T-helper 1 cell treated with Interleukin-12 subunit alpha and Interleukin-12 subunit beta and Interleukin-4 antibody, amounts not matched to agents 30 μg/mL and 1 μg/mL, for 36 hours (primary cell): ENCODE measurements around the gene ESPN.

ENCODE experiments used
- H3K27ac Mint-ChIP-seq: one replicate; pipeline ENCODE4 v1.8.0; 2021; ENCODE audit warnings: mild to moderate bottlenecking, mixed read lengths
- H3K27me3 Mint-ChIP-seq: one replicate; pipeline ENCODE4 v1.8.0; 2021; ENCODE audit warnings: low read depth, mixed read lengths
- H3K36me3 Mint-ChIP-seq: one replicate; pipeline ENCODE4 v1.8.0; 2021; ENCODE audit warnings: low read depth, mixed read lengths
- H3K4me1 Mint-ChIP-seq: one replicate; pipeline ENCODE4 v1.8.0; 2021; ENCODE audit warnings: low read depth, mixed read lengths
- H3K4me3 Mint-ChIP-seq: one replicate; pipeline ENCODE4 v1.8.0; 2021; ENCODE audit warnings: mild to moderate bottlenecking, moderate library complexity, mixed read lengths
- H3K9me3 Mint-ChIP-seq: one replicate; pipeline ENCODE4 v1.8.0; 2021; ENCODE audit warnings: mixed read lengths

The ESPN gene

GRCh38 chr1:6502000-6502891 is 77.7 kb downstream of the ESPN start:
- no peak overlapping the region for H3K4me3 Mint-ChIP-seq

GRCh38 chr1:6503884-6504602 is 79.5 kb downstream of the ESPN start:
- no peak overlapping the region for H3K27ac Mint-ChIP-seq
- no peaks in the 10 kb centered on the region for H3K9me3 Mint-ChIP-seq
- H3K27me3 Mint-ChIP-seq: peaks cover 5% of the 10 kb centered on the region
- H3K4me3 Mint-ChIP-seq: no peak overlapping the region
- no peaks in the 10 kb centered on the region for H3K36me3 Mint-ChIP-seq
- no peaks in the 10 kb centered on the region for H3K4me1 Mint-ChIP-seq

More at GRCh38 chr1:6502000-6502891, 77.7 kb downstream of the ESPN start:
- H3K9me3 Mint-ChIP-seq: no peaks in the 10 kb centered on the region
- peaks cover 17% of the 10 kb centered on the region for H3K27me3 Mint-ChIP-seq
- no peak overlapping the region for H3K27ac Mint-ChIP-seq
- no peaks in the 10 kb centered on the region for H3K36me3 Mint-ChIP-seq
- H3K4me1 Mint-ChIP-seq: peaks cover 2% of the 10 kb centered on the region

GRCh38 chr1:6504887-6505286 is 80.3 kb downstream of the ESPN start:
- H3K27me3 Mint-ChIP-seq: no peaks in the 10 kb centered on the region
- no peaks in the 10 kb centered on the region for H3K4me1 Mint-ChIP-seq

GRCh38 chr1:6505367-6506209 is 81.0 kb downstream of the ESPN start:
- Mint-ChIP-seq H3K27ac (no peak overlapping the region), H3K9me3 (no peaks in the 10 kb centered on the region), H3K27me3 (no peaks in the 10 kb centered on the region), H3K36me3 (no peaks in the 10 kb centered on the region), H3K4me3 (no peak overlapping the region), H3K4me1 (no peaks in the 10 kb centered on the region)

More at GRCh38 chr1:6504887-6505286, 80.3 kb downstream of the ESPN start:
- Mint-ChIP-seq H3K27ac (no peak overlapping the region), H3K4me3 (no peak overlapping the region), H3K9me3 (no peaks in the 10 kb centered on the region), H3K36me3 (no peaks in the 10 kb centered on the region)

GRCh38 chr1:6506210-6507036 is 81.8 kb downstream of the ESPN start:
- H3K9me3 Mint-ChIP-seq: no peaks in the 10 kb centered on the region

GRCh38 chr1:6507037-6507428 is 82.5 kb downstream of the ESPN start:
- Mint-ChIP-seq H3K36me3 (no peaks in the 10 kb centered on the region), H3K4me3 (no peak overlapping the region), H3K27ac (no peak overlapping the region), H3K9me3 (no peaks in the 10 kb centered on the region), H3K4me1 (no peaks in the 10 kb centered on the region), H3K27me3 (no peaks in the 10 kb centered on the region)

More at GRCh38 chr1:6506210-6507036, 81.8 kb downstream of the ESPN start:
- Mint-ChIP-seq H3K27ac (no peak overlapping the region), H3K27me3 (no peaks in the 10 kb centered on the region), H3K4me1 (no peaks in the 10 kb centered on the region), H3K36me3 (no peaks in the 10 kb centered on the region), H3K4me3 (no peak overlapping the region)

GRCh38 chr1:6507461-6507911 is 82.9 kb downstream of the ESPN start:
- Mint-ChIP-seq H3K36me3 (no peaks in the 10 kb centered on the region), H3K27ac (no peak overlapping the region), H3K9me3 (no peaks in the 10 kb centered on the region), H3K4me1 (no peaks in the 10 kb centered on the region), H3K4me3 (no peak overlapping the region), H3K27me3 (no peaks in the 10 kb centered on the region)

- Mint-ChIP-seq H3K36me3 (no peaks in the 10 kb centered on the region), H3K27ac (no peak overlapping the region), H3K4me1 (no peaks in the 10 kb centered on the region), H3K9me3 (no peaks in the 10 kb centered on the region), H3K4me3 (no peak overlapping the region), H3K27me3 (no peaks in the 10 kb centered on the region)
Observed at GRCh38 chr1:6508154-6508815, 83.7 kb downstream of the ESPN start.

GRCh38 chr1:6508816-6509189 is 84.2 kb downstream of the ESPN start:
- H3K27me3 Mint-ChIP-seq: no peaks in the 10 kb centered on the region
- no peaks in the 10 kb centered on the region for H3K4me1 Mint-ChIP-seq

GRCh38 chr1:6509220-6509918 is 84.8 kb downstream of the ESPN start:
- no peaks in the 10 kb centered on the region for H3K27me3 Mint-ChIP-seq
- no peaks in the 10 kb centered on the region for H3K36me3 Mint-ChIP-seq
- no peaks in the 10 kb centered on the region for H3K9me3 Mint-ChIP-seq
- no peak overlapping the region for H3K27ac Mint-ChIP-seq
- no peak overlapping the region for H3K4me3 Mint-ChIP-seq
- H3K4me1 Mint-ChIP-seq: no peaks in the 10 kb centered on the region

More at GRCh38 chr1:6508816-6509189, 84.2 kb downstream of the ESPN start:
- Mint-ChIP-seq H3K9me3 (no peaks in the 10 kb centered on the region), H3K36me3 (no peaks in the 10 kb centered on the region), H3K27ac (no peak overlapping the region), H3K4me3 (no peak overlapping the region)

- H3K9me3 Mint-ChIP-seq: no peaks in the 10 kb centered on the region
- no peak overlapping the region for H3K4me3 Mint-ChIP-seq
- H3K4me1 Mint-ChIP-seq: no peaks in the 10 kb centered on the region
- no peaks in the 10 kb centered on the region for H3K36me3 Mint-ChIP-seq
- no peaks in the 10 kb centered on the region for H3K27me3 Mint-ChIP-seq
- no peak overlapping the region for H3K27ac Mint-ChIP-seq
Observed at GRCh38 chr1:6509919-6510291, 85.3 kb downstream of the ESPN start.

- H3K27ac Mint-ChIP-seq: no peak overlapping the region
- no peaks in the 10 kb centered on the region for H3K9me3 Mint-ChIP-seq
- H3K27me3 Mint-ChIP-seq: no peaks in the 10 kb centered on the region
- no peaks in the 10 kb centered on the region for H3K36me3 Mint-ChIP-seq
- no peaks in the 10 kb centered on the region for H3K4me1 Mint-ChIP-seq
- H3K4me3 Mint-ChIP-seq: no peak overlapping the region
Observed at GRCh38 chr1:6510493-6510892, 85.9 kb downstream of the ESPN start.
